HG02798 (cell line): ENCODE measurements around the gene ZNF766.
"Not testable (repeated sequence)": the region's sequence is repeated elsewhere in the genome, so short reads cannot be mapped to it uniquely, and the experiment has no call there.

Experiments
- ATAC-seq: cut with Tn5 transposase; IDR thresholded peaks from one replicate; pipeline ENCODE4 v1.9.1; 2021; ENCODE audit warnings: mild to moderate bottlenecking; ENCODE audit not compliant: unreplicated experiment, poor library complexity

Gene ZNF766

DNA sequence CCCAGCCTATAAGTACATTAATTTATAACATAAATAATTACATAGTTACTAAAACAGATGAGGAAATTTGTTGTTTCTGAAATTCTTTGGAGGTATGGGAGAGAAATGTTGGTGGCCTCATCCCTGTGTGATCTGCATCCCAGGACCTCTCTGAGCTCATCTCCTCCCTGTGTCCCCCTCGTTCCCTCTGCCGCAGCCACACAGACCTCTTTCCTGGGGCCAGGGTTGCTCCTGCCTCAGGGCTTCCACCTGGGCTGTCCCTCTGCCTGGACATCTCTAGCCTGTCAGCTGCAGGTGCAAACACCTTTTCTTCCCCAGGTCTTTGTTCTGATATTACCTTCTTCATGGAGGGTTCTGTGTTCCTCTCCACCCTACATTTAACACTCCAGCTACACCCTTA is 3.9 kb downstream of the ZNF766 start:
- ATAC-seq, result no peak

- no peak for ATAC-seq
Measured at GRCh38 chr19:52274191-52274590, 4.8 kb downstream of the ZNF766 start.

- ATAC-seq, result no peak
Measured at GRCh38 chr19:52275988-52276387, 6.6 kb downstream of the ZNF766 start.

GRCh38 chr19:52277471-52277870 is 8.1 kb downstream of the ZNF766 start:
- ATAC-seq, result no peak

GRCh38 chr19:52286256-52286655 is 16.9 kb downstream of the ZNF766 start:
- ATAC-seq, result no peak

DNA sequence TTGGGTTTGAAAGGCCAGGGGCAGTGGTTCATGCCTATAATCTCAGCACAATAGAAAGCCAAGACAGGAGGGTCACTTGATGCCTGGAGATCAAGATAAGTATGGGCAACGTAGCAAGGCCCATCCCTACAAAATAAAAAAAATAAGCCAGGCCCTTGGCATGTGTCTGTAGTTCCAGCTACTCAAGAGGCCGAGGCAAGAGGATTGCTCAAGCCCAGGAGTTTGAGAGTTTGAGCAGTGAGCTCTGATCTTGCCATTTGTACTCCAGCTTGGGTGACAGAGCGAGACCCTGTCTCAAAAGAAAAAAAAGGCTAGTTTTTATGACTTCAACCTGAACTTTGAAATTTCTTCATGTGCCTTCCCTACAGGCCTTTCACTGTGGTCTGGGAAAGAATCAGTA is 22.4 kb downstream of the ZNF766 start:
- no peak for ATAC-seq

DNA sequence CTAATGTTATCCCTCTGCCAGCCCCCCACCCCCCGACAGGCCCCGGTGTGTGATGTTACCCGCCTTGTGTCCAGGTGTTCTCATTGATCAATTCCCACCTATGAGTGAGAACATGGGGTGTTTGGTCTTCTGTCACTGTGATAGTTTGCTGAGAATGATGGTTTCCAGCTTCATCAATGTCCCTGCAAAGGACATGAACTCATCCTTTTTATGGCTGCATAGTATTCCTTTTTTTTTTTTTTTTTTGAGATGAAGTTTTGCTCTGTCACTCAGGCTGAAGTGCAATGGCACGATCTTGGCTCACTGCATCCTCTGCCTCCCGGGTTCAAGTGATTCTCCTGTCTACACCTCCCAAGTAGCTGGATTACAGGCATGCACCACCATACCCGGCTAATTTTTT is 23.6 kb downstream of the ZNF766 start:
- not testable (repeated sequence) for ATAC-seq

DNA sequence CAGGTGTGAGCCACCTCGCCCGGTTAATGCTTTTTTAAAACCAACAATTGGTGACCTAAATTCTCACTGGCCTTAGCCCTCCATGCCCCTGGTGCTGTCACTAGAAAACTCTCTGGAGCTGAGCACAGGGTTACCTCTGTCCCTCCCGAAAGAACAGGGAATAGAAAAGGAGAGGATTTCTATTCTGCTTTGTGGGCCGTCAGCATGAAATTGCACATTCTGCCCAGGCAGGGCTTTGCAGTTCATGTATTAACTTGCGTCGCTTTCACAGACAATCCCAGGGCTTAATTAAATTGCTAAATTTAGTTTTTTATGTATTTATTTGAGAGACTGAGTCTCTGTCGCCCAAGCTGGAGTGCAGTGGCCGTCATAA is 27.0 kb downstream of the ZNF766 start:
- no peak for ATAC-seq

DNA sequence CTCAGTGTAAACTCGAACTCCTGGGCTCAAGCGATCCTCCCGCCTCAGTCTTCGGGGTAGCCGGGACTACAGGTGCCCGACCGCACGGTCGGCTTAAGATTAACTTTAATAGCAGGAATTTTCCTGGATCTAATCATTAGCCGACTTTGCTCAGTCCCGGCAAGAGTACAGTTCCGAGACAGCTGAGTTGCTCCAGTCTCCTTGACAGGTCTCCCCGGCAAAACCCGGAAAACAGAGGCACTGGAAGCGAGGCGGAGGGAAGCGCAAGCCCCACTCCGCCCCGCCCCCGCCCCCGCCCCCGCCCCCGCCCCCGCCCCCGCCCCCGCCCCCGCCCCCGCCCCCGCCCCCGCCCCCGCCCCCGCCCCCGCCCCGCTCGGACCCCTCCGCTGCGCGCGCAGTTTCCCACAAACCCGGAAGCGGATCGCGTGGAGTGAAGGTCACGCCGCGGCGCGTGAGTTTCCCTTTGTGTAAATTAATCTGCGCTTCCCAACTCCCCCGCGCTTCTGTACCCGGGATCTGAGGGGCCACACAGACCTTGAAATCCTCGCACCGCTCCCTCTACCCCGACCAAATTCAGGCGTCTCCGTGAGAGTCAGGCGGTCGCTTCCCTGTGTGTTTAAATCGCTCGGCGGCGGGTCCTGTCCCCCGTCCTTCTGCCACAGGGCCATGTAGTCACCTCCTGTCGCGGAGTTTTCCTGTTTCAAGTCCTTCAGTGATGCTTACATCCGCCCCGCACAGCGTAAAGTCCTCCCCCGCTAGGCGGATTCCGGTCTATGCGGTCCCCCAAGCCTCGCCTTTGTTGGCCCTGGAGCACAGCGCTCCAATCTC is 27.6 kb downstream of the ZNF766 start, which contains the start of gene ZNF480:
Gene ZNF480 (plus strand): TSS at position 397 of the 828 bp plus-strand sequence. CDS start 3,244 bp downstream, outside the sequence.
- ATAC-seq, result peak; percentile 62

DNA sequence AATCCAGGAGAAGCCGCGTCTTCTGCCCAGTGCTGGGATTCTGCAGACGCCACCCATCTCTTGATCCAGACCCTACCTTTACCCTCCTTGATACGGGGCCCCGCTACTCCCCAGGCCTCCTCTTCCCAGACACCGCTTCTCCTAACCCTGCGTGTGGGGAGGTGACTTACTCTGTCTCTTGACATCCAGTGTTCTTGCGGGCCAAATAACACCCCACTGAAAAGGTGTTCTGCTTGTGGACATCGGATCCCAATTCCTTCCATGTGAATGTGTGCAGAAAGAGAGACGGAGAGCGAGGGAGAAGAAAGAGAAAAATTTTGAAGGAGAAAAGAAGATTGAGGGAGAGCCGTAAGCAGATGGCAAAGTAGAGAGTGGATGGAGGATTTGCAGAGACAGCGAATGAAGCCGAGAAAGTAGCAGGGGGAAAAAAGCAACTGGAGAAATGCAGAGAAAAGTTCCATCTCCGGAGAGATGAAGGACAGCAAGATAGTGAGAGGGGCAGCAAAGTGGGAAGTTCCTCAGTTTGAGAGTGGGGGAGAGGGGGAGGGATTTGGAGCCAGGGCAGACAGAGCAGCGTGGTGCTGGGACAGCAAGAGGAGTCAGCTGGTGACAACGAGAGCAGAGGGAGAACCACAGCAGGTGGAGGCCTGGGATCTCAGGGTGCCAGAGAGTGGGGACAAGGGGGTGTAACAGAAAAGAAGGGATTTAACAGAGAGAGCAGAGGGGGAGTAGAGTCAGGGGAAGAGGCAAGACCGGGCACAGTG is 28.4 kb downstream of the ZNF766 start:
- ATAC-seq, result no peak

- ATAC-seq, result no peak
Measured at GRCh38 chr19:52307275-52307674, 37.9 kb downstream of the ZNF766 start.

DNA sequence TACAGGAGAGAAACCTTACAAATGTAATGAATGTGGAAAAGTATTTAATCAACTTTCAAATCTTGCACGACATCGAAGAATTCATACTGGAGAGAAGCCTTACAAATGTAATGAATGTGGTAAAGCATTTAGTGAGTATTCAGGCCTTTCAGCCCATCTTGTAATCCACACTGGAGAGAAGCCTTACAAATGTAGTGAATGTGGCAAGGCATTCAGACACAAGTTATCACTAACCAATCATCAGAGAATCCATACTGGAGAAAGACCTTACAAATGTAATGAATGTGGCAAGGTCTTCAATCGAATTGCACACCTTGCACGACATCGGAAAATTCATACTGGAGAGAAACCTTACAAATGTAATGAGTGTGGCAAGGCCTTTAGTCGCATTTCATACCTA is 53.0 kb downstream of the ZNF766 start:
- ATAC-seq, result no peak

GRCh38 chr19:52331757-52332156 is 62.4 kb downstream of the ZNF766 start:
- ATAC-seq, result no peak

- no peak for ATAC-seq
Measured at GRCh38 chr19:52335768-52336116, 66.4 kb downstream of the ZNF766 start.

DNA sequence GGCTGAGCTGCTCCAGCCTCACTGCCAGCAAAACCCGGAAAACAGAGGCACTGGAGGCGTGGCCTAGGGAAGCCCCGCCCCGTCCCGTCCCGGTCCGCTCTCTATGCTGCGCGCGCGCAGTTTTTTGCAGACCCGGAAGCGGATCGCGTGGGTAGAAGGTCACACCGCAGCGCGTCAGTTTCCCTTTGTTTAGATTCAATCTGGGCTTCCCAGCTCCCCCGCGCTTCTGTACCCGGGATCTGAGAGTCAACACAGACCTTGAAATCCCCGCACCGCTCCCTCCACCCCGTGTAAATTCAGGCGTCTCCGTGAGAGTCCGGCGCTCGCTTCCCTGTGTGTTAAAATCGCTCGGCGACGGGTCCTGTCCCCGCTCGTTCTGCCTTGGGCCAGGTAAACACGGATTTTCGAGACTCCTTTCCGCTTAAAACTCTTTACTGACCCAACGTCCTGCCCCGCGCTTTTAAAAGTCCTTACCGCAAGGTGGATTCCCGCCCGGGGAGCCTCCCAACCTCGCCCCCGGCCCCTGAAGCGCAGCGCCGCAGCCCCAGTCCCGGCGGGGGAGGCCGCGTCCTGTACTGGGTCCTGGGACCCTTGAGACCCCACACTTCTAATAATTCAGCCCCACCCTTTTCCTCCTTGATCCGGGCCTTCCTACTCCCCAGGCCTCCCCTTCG is 66.9 kb downstream of the ZNF766 start, which contains the start of gene ZNF610:
Gene ZNF610 (plus strand): TSS at position 127 of the 674 bp plus-strand sequence. CDS start 12,930 bp downstream, outside the sequence.
- ATAC-seq, result peak; percentile 74

DNA sequence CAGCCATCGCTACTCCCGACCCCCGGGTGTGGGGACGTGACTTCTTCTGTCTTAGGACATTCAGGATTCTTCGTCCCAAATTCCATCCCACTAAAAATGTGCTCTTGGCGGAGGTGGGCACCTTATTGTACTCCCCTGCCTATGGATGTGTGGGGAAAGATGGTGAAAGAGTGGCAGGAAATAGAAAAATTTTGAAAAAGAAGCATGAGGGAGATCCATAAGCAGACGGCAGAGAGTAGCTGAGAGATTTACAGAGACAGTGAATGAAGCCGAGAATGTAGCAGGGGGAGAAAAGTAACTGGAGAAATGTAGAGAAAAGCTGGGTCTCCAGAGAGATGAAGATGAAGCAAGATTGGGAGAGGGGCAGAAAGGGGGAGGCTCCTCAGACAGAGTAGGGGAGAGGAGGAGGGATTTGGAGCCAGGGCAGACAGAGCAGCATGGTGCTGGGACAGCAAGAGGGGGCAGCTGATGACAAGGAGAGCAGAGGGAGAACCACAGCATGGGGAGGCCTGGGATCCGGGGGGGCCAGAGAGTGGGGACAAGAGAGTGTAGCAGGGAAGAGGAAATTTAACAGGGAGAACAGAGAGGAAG is 67.5 kb downstream of the ZNF766 start:
- ATAC-seq, result no peak

DNA sequence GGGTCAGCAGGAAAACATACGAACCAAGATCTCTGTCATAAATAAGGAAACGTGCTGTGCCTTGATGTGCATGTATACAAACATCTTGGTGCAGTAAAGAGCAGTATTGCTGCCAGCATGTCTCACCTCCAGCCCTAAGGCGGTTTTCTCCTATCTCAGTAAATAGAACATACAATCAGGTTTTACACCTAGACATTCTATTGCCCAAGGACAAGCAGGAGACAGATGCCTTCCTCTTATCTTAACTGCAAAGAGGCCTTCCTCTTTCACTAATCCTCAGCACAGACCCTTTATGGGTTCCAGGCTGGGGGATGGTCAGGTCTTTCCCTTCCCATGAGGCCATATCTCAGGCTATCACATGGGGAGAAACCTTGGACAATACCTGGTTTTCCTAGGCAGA is 69.6 kb downstream of the ZNF766 start:
- ATAC-seq, result not testable (repeated sequence)

DNA sequence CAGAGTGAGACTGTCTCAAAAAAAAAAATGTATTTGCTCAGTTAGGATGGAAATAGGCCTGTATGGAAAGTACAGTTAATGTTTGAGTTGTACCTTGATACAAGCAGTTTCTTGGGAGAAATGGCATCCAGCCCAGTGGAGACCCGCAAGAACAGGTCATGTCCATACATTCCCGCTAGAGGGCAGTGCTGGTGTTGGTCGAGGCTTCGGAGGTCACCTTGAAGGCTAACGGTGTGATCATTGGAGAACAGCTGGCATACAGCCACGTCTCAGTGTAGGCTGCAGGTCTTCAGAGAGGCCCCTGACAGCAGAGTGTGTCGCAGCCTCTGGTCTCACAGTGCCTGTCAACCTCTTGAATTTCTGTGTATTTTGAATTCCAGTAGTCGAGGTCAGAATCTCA is 74.2 kb downstream of the ZNF766 start:
- no peak for ATAC-seq

- no peak for ATAC-seq
Measured at GRCh38 chr19:52345162-52345561, 75.8 kb downstream of the ZNF766 start.
